Panc1 (cell line): ENCODE data around the gene SLC25A29. TPM values are rescaled to one million over a fixed set of nuclear protein-coding genes. Genes with fewer than 3 reads are reported as not detected.

Source experiments
- ATAC-seq: fragments of 200-7000 bp; cut with Tn5 transposase; 2 replicates; pipeline ENCODE4 v1.9.1; 2020; ENCODE audit warnings: mild to moderate bottlenecking, moderate library complexity
- BruUV-seq: library from RNA; stranded (reverse); fragments of 400-500 nt; replicated peaks from 2 replicates; lab custom pipeline; 2021; lab: Mats Ljungman, UMichigan
- CTCF ChIA-PET: fragments of 300-600 bp; sonication (Branson Sonifier 250); formaldehyde crosslinking; loops from one replicate; lab custom pipeline; 2022; ENCODE audit warnings: antibody characterized with exemption; lab: Charles Lee
- POLR2A ChIA-PET: fragments of 300-600 bp; sonication (Branson Sonifier 250); formaldehyde crosslinking; loops from one replicate; lab custom pipeline; 2022; ENCODE audit warnings: antibody characterized with exemption; lab: Charles Lee
- DNase-seq: peaks from one replicate; pipeline ENCODE4 v3.0.0-alpha.2; 2010; ENCODE audit warnings: low read depth, low spot score
- H3K27ac ChIP-seq: 2 replicates; pipeline ENCODE4 v1.5.1; 2011; ENCODE audit warnings: mild to moderate bottlenecking, low read length, inconsistent platforms
- H3K27me3 ChIP-seq: fragments of 200-500 bp; sonication (Bioruptor generic); 2 replicates; pipeline ENCODE4 v1.6.0; 2014; ENCODE audit warnings: low read length, inconsistent platforms; ENCODE audit not compliant: control insufficient read depth, insufficient read depth
- H3K36me3 ChIP-seq: fragments of 200-500 bp; sonication (Bioruptor generic); 2 replicates; pipeline ENCODE4 v1.5.1; 2014; ENCODE audit warnings: inconsistent platforms, mild to moderate bottlenecking, low read length, moderate library complexity; ENCODE audit not compliant: control insufficient read depth, insufficient read depth
- H3K4me1 ChIP-seq: 2 replicates; pipeline ENCODE4 v1.5.1; 2011; ENCODE audit warnings: inconsistent platforms, mild to moderate bottlenecking, low read length, moderate library complexity; ENCODE audit not compliant: control insufficient read depth, insufficient read depth
- H3K4me3 ChIP-seq, 2 experiments: 2 replicates each; pipeline ENCODE4 v1.5.1; 2011 to 2012; ENCODE audit warnings: low read depth in 2 of 2, low read length in 2 of 2, mild to moderate bottlenecking in 2 of 2, inconsistent platforms in 1 of 2, moderate library complexity in 1 of 2
- H3K9me3 ChIP-seq: fragments of 200-500 bp; sonication (Bioruptor generic); 2 replicates; pipeline ENCODE4 v1.5.1; 2014; ENCODE audit warnings: low read depth, mild to moderate bottlenecking, inconsistent platforms, low read length, moderate library complexity; ENCODE audit not compliant: control insufficient read depth, insufficient read depth
- CTCF ChIP-seq: fragments of 450-650 bp; IDR thresholded peaks from 2 replicates; pipeline ENCODE4 v1.5.1; 2017; ENCODE audit warnings: mild to moderate bottlenecking
- POLR2AphosphoS5 ChIP-seq: IDR thresholded peaks from 2 replicates; pipeline ENCODE4 v1.6.1; 2012; ENCODE audit warnings: mild to moderate bottlenecking, low read depth, low read length, moderate library complexity
- REST ChIP-seq, 2 experiments: IDR thresholded peaks; 2 replicates each; pipeline ENCODE4 v1.6.1; 2011 to 2012; ENCODE audit warnings: low read depth in 2 of 2, control low read depth in 1 of 2, low read length in 1 of 2, mild to moderate bottlenecking in 1 of 2, moderate library complexity in 1 of 2; ENCODE audit not compliant: insufficient read depth in 1 of 2
- SIN3A ChIP-seq: IDR thresholded peaks from 2 replicates; pipeline ENCODE4 v1.6.1; 2012; ENCODE audit warnings: low read depth, mild to moderate bottlenecking, low read length, moderate library complexity, borderline replicate concordance; ENCODE audit not compliant: insufficient read depth
- TCF7L2 ChIP-seq: IDR thresholded peaks from 2 replicates; pipeline ENCODE4 v1.6.1; 2011; ENCODE audit warnings: mild to moderate bottlenecking, low read depth, low read length, inconsistent platforms
- in situ Hi-C: cut with HindIII; loops from 2 replicates; pipeline ENCODE4 v1.10.0; 2016; ENCODE audit warnings: low sequenced_read_pairs, low pct_unique_long_range_greater_than_20kb
- intact Hi-C: fragments of 100-400 bp; cut with micrococcal nuclease; formaldehyde crosslinking; loops from one replicate; pipeline ENCODE4 v1.10.0; 2022; ENCODE audit not compliant: unreplicated experiment
- total RNA-seq: library from RNA; stranded (reverse); gene quantifications from one replicate; pipeline ENCODE4 v1.2.1, GENCODE V29; 2021; ENCODE audit not compliant: unreplicated experiment

SLC25A29 gene
- total RNA-seq, 1 experiment from 2014 or later = 33.6 TPM

GRCh38 chr14:100314724-100315123 lies 8.5 kb upstream of the SLC25A29 start:
- in situ Hi-C loops = no loop called here
- Histone ChIP-seq H3K27me3 (no peaks in the 10 kb centered on the region), H3K4me1 (no peaks in the 10 kb centered on the region), H3K4me3 (no peak overlapping the region), H3K9me3 (no peaks in the 10 kb centered on the region), H3K36me3 (no peaks in the 10 kb centered on the region), H3K27ac (no peak overlapping the region)
- TF ChIP-seq CTCF = no peak
- TF ChIP-seq SIN3A = no peak
- TF ChIP-seq REST (IDR thresholded peaks at IDR 0.05; ENCODE audit: insufficient read depth in 1 of 2, low read depth in 2 of 2, low read length in 1 of 2) = no peak
- TF ChIP-seq TCF7L2 = no peak
- no peak for TF ChIP-seq POLR2AphosphoS5
- intact Hi-C loops = loop anchor here (10.0 kb wide), 1 partner anchor 60 kb away; the partner anchor contains the start of gene WDR25
- no TSS peak for BruUV-seq
- ChIA-PET POLR2A (no interaction called here), CTCF (no interaction called here)
- DNase-seq = no peak
- no peak for ATAC-seq

- in situ Hi-C loops = no loop called here
- POLR2A ChIA-PET = interaction anchor here (0.7 kb wide), 1 partner anchor 32 kb away, joined by 5 read pairs; no protein-coding TSS in a partner anchor
- no TSS peak for BruUV-seq
Observed at GRCh38 chr14:100313464-100314230, 7.4 kb upstream of the SLC25A29 start.

More at GRCh38 chr14:100313464-100314230, 7.4 kb upstream of the SLC25A29 start:
- Histone ChIP-seq H3K4me1 (no peaks in the 10 kb centered on the region), H3K4me3 (no peak overlapping the region), H3K9me3 (no peaks in the 10 kb centered on the region), H3K27ac (no peak overlapping the region), H3K27me3 (no peaks in the 10 kb centered on the region), H3K36me3 (no peaks in the 10 kb centered on the region)
- intact Hi-C loops = loop anchor here (10.0 kb wide), 1 partner anchor 61 kb away; the partner anchor contains the start of gene WDR25
- TF ChIP-seq SIN3A (no peak), POLR2AphosphoS5 (no peak), CTCF (no peak), REST (IDR thresholded peaks at IDR 0.05; ENCODE audit: insufficient read depth in 1 of 2, low read depth in 2 of 2, low read length in 1 of 2) (no peak), TCF7L2 (no peak)
- DNase-seq (no peak), ATAC-seq (no peak)
- CTCF ChIA-PET = interaction anchor here (0.7 kb wide), 1 partner anchor 36 kb away, joined by 3 read pairs; no protein-coding TSS in a partner anchor
